Esophagus muscularis mucosa (tissue), 3 donors: ENCODE data around the gene ARHGDIB.

Experiments used
- CTCF ChIP-seq, 3 experiments: fragments of 200-600 bp in 2 of 3; fragments of 450-650 bp in 1 of 3; sonication (generic) in 2 of 3; IDR thresholded peaks; one replicate each; pipeline ENCODE4 v1.5.1; 2017 to 2019; ENCODE audit warnings: antibody characterized with exemption in 3 of 3, mild to moderate bottlenecking in 2 of 3, moderate library complexity in 1 of 3
- POLR2A ChIP-seq: fragments of 450-650 bp; IDR thresholded peaks from one replicate; pipeline ENCODE4 v1.6.1; 2017; ENCODE audit warnings: antibody characterized with exemption, moderate library complexity, mild to moderate bottlenecking, low read depth

GRCh38 chr12:15007551-15007950, 46.1 kb upstream of the ARHGDIB start:
- TF ChIP-seq POLR2A (no peak), CTCF (IDR thresholded peaks at IDR 0.05) (no peak)
